ENCODE measurements around the gene RAB40C.

RAB40C gene

DNA sequence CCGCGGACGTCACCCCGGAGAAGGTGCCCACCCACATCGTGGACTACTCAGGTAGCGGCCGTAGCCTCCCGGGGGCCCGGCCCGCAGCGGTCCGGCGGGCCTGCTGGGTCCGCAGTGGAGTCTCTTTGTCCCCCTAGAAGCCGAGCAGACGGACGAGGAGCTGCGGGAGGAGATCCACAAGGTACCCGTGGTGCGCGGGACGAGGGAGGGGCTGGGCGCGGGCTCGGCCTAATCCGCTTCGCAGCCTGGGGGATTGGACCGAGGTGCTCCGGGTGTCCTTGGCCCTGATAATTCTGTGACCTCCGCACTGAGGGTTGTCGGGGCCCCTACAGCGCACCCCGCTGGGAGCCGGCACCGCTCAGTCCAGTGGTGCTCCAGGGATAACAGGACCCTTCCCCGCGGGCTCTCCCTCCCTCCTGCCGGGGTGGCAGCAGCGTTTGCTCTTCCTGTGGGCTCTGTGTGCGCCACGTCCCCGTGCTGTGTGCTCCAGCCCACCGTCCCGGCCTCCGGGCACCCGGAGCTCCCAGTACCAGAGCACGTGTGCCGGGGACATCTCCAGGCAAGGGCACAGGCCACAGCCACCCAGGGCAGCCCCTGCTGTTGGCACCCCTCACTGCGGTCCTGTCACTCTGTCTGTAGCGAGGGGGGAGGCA is 78.8 kb downstream of the RAB40C start:
- DNase-seq (ENCODE audit: low read depth), result no peak

GRCh38 chr16:669666-670065 is 79.8 kb downstream of the RAB40C start:
- no peak for DNase-seq (ENCODE audit: low read depth)

DNA sequence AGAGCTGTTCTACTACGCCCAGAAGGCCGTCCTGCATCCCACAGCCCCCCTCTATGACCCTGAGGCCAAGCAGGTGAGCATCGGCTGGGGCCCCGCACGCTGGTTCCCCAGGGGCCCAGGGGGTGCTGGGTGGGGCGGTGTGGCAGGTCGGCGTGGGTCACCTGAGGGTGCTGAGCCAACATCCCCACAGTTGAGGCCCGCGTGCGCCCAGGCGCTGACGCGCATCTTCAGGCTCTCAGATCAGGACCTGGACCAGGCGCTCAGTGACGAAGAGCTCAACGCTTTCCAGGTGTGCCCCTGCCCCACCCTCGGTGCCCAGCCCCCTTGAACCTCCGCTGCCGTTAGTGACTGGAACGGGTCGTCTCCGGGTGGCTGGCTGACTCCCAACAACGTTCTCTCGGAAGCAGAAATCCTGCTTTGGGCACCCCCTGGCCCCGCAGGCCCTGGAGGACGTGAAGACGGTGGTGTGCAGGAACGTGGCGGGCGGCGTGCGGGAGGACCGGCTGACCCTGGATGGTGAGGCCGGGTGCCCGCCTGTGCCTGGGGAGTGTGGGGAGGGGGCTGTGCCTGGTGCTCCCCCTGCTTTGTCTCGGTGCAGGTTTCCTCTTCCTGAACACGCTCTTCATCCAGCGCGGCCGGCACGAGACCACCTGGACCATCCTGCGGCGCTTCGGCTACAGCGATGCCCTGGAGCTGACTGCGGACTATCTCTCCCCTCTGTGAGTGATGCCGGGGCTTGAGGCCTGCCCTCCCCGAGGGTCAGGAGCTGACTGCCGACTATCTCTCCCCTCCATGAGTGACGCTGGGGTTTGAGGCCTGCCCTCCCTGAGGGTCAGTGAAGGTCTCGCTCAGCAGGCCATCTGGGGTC is 80.9 kb downstream of the RAB40C start:
- DNase-seq (ENCODE audit: low read depth), result no peak

- no peak for DNase-seq (ENCODE audit: low read depth)
Observed at GRCh38 chr16:671353-672131, 81.7 kb downstream of the RAB40C start.

- DNase-seq (ENCODE audit: low read depth), result no peak
Observed at GRCh38 chr16:672371-672770, 82.5 kb downstream of the RAB40C start.

DNA sequence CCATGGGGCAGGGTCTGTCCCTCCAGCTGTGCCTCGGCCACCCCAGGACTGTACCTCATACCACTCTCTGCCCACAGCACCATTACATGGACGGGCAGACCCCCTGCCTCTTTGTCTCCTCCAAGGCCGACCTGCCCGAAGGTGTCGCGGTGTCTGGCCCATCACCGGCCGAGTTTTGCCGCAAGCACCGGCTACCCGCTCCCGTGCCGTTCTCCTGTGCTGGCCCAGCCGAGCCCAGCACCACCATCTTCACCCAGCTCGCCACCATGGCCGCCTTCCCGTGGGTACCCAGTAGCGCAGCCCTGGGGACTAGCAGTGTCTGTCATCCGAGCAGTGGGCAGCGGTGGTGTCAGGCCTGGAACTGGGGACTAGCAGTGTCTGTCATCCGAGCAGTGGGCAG is 83.0 kb downstream of the RAB40C start:
- no peak for DNase-seq (ENCODE audit: low read depth)

- DNase-seq (ENCODE audit: low read depth), result no peak
Observed at GRCh38 chr16:673399-673991, 83.6 kb downstream of the RAB40C start.

DNA sequence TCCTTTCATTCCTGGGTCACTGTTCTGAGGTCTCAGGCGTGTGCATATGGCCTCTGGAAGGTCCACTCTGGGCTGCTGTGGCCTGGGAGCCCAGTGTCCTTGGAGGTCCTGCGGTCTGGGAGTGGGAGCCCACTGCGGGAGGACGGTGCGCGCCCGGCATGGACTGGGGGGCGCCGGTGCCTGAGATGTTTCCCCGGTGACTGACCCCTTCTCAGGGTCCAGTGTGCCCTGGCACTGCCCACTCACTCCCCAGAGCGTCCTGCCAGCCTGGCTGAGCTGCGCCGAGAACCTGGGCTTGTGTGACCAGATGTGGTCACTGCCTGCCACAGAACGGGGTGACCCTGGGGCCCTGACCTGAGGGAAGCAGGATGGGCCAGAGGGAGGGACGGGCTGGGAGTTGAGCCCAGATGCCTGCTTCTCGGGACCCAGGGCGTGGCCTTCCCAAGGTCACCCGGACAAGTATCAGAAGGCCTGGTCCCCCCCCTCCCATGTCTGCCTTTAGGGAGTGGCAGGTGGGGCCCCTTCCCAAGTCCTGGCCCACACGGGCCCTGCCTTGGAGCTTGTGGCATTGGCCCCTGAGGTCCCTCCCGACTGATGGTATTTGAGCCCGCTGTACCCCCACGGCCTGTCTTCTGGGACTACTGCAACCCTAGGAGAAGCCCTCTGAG is 84.5 kb downstream of the RAB40C start:
- no peak for DNase-seq (ENCODE audit: low read depth)

DNA sequence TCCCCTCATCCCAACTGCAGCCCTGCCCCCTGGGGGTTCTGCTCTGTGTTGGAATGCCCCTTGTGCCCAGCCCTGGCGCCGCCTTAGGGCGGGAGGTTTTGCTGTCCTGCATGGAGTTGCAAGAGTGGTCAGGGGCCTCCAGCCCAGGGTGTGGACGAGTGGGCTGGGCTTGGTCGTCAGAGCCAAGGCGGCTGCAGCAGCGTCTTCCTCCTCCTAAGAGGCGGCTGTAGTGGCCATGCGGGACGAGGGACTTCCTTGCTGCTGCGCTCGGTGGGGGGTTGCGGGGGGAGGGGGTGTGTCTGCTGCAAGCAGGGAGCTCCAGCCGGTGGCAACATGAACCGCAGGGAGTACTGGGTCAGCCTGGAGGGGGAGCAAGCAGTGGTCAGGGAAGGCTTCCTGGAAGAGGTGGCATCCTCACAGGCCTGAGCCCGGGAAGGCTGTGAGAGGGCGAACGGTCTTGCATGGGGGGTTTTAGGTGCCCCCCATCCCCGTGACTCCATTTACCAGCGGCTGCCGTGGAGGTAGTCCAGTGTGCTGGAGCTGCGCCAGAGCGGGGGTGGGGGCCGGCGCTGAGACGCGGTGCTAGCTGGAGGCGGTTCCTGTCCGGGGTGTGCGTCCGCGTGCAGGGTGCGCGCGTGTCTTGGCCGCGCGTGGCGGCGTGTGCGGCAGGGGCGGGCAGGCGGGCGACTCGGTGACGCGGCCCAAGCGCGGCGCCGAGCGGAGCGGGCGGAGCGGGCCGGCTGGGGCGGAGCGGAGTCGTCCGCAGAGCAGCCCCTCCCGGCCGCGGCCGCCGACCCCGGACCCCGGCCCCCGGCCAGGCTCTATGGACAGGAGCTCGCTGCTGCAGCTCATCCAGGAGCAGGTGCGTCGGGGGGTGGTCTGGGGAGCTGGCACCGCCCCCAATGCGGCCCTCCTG is 85.4 kb downstream of the RAB40C start, which contains the start of gene RHBDL1:
RHBDL1 (plus strand) TSS at position 704 of the 916 bp plus-strand sequence; CDS start at position 824, 120 bp downstream.
- no peak for DNase-seq (ENCODE audit: low read depth)

DNA sequence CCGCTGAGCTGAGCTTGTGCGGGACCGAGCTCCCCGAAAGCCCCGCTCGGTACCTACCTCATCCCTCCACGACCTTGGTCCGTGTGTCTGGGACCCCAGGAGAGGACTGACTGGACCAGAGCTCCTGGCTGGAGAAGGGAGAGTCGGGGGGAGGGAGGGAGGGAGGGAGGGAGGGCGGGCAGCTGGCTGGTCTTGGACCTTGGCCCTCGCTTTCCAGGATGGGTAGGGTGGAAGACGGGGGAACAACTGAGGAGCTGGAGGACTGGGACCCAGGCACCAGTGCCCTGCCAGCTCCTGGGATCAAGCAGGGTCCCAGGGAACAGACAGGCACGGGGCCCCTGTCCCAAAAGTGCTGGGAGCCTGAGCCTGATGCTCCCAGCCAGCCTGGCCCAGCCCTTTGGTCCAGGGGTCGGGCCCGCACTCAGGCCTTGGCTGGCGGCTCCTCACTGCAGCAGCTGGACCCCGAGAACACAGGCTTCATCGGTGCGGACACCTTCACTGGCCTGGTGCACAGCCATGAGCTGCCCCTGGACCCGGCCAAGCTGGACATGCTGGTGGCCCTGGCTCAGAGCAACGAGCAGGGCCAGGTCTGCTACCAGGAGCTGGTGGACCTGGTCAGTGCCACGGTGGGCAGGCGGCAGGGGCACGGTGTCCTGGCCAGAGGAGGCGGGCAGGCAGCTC is 86.2 kb downstream of the RAB40C start:
- DNase-seq (ENCODE audit: low read depth), result no peak

- DNase-seq (ENCODE audit: low read depth), result no peak
Observed at GRCh38 chr16:676565-676902, 86.7 kb downstream of the RAB40C start.

DNA sequence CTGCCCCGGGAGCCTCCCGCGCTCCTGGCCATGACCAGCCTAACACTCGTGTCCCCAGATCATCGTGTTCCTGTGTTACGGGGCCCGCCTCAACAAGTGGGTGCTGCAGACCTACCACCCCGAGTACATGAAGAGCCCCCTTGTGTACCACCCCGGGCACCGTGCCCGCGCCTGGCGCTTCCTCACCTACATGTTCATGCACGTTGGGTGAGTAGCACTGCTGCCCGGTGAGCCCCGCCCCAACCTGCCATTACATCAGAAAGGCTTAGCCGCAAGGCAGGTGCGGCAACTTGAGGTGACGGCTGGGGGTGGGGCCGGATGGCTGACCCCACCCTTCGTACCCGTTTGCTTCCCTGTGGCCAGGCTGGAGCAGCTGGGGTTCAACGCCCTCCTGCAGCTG is 87.0 kb downstream of the RAB40C start:
- DNase-seq (ENCODE audit: low read depth), result no peak

- DNase-seq (ENCODE audit: low read depth), result no peak
Observed at GRCh38 chr16:677316-678190, 87.7 kb downstream of the RAB40C start.

DNA sequence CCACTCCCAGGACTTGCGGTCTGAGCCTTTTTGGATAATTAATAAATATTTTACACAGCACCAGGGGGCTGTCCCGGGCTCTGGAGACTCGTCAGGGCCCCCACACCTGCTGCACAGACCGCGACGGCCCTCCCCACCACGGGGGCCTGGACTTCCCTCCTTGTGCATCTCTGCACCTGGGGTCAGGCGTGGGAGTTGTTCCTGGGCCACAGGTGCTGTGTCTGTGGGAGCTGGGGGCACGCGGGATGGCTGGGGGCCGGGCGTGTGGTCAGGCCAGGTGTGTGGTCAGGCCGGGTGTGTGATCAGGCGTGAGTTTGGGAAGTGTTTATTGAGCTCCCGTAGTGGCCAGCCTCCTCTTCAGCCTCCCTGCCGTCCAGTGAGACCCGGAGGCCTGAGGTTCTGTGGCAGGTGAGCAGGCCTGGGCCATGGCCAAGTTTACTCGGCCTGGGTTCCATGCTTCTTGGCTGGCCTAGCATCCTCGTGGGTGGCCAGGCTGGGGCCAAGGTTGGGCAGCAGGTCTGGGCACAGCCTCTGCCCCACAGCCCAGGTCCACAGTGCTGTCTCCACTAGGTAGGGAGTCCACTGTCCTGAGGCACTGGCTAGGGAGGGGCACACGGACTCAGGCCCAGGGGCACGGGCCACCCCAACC is 88.5 kb downstream of the RAB40C start:
- DNase-seq (ENCODE audit: low read depth), result no peak

Data from CMK (cell line).